AG09309 (cell line): ENCODE results near the gene SLBP.
"Not testable (repeated sequence)": the region's sequence is repeated elsewhere in the genome, so short reads cannot be mapped to it uniquely, and the experiment has no call there.

ENCODE experiments used
- DNase-seq: peaks from one replicate; pipeline ENCODE4 v3.0.0-alpha.2; 2010; ENCODE audit warnings: low read depth
- H3K4me3 ChIP-seq: 2 replicates; pipeline ENCODE4 v1.5.1; 2011; ENCODE audit warnings: mild to moderate bottlenecking, low read depth, low read length, moderate library complexity; ENCODE audit not compliant: control insufficient read depth
- TF ChIP-seq, protein P1 (sequence below): IDR thresholded peaks from 2 replicates; pipeline ENCODE4 v1.5.1; 2011; ENCODE audit warnings: mild to moderate bottlenecking, low read depth, low read length, inconsistent platforms; ENCODE audit not compliant: insufficient read depth, control insufficient read depth; ENCODE audit errors: missing control alignments

Gene SLBP

DNA sequence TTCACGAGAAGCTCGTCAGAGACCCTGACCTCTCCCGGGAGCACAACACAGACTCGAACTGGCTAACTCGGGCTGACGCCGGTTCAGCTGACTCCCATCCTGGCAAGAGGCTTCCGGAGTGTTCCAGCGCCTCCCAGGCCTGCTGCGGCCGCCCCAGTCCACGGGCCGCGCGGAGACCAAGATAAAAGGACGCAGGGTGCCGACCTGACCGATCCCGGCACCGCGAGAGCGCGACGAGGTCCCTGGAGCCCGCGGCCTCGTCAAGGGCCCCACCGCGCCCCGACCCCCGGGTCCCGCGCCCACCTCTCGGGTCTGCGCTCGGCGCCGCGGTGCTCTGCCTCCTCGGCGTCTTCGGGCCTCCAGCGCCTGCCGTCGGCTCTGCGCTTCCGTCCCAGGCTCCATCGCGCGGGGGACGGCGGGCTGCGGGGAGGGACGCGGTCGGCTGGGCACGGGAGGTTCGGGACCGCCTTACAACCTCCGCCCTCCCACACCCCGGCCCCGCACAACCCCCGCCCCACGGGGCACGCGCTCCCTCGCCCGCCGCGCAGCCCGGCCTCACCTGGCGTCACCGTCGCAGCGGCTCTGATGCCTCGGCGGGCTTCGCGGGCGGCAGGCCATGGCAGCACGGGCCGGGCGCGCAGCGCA, 426 bp downstream of the SLBP start:
- DNase-seq: no peak
- TF ChIP-seq, protein P1, sequence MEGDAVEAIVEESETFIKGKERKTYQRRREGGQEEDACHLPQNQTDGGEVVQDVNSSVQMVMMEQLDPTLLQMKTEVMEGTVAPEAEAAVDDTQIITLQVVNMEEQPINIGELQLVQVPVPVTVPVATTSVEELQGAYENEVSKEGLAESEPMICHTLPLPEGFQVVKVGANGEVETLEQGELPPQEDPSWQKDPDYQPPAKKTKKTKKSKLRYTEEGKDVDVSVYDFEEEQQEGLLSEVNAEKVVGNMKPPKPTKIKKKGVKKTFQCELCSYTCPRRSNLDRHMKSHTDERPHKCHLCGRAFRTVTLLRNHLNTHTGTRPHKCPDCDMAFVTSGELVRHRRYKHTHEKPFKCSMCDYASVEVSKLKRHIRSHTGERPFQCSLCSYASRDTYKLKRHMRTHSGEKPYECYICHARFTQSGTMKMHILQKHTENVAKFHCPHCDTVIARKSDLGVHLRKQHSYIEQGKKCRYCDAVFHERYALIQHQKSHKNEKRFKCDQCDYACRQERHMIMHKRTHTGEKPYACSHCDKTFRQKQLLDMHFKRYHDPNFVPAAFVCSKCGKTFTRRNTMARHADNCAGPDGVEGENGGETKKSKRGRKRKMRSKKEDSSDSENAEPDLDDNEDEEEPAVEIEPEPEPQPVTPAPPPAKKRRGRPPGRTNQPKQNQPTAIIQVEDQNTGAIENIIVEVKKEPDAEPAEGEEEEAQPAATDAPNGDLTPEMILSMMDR: no peak
- peak overlapping the region; percentile 80 for H3K4me3 ChIP-seq

DNA sequence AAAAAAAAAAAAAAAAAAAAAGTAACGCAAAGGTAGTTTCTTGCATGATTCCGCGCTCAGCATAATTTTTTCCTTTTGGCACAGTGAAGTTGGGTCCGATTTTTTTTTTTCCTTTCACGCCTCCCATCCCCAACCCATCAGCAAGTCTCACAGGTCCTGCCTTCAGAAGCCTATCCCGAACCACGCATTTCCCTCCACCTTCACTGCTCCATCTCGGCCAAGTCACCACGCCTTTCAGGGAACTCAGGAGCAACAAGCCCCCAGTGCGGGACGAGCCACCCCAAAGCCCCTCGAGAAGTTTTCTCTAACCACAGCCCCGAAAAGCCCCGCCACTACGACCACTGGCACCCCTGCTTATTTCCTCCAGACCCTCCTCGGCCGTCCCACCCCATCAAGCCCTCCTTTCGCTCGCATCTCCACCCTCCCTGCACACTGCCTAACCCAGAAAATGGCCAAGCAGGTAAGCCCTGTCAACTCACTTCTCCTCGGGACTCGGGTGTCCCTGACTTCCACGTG, 1.0 kb downstream of the SLBP start:
- TF ChIP-seq, protein P1: no peak
- peak overlapping the region; percentile 80 for H3K4me3 ChIP-seq
- DNase-seq: no peak

DNA sequence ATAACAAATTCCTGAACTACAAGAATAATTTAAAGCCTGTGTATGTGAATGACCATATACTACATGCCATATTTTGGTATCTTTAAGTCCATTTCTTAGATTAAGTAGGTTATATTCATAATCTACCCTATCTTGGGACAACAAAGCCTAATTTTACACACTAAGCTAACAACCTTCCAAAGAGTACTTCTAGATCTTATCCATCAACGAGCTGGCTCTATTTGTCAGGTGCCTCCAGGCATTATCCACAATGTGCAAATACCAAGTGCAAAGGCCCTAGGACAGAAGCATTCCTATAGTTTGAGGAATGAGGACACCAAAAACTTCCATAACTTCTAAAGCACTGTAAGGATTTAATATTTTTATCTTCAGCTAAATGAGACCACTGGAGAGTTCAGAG, 3.5 kb downstream of the SLBP start:
- TF ChIP-seq, protein P1: no peak
- DNase-seq: no peak
- H3K4me3 ChIP-seq: no peak overlapping the region

DNA sequence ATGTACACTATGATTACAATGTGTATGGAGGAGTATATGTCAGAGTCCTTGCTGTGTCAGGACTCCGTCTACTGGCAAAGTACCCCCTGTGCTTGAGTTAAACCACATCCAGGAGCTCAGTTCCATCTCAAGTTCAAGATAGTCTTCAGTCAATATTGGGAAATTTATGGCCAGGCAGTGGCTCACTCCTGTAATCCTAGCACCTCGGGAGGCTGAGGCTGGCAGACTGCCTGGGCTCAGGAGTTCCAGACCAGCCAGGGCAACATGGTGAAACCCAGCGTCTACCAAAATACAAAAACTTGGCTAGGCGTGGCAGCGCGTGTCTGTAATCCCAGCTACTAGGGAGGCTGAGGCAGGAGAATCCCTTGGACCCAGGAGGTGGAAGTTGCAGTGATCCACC, 5.8 kb downstream of the SLBP start:
- no peak for DNase-seq
- no peak overlapping the region for H3K4me3 ChIP-seq
- TF ChIP-seq, protein P1: no peak

DNA sequence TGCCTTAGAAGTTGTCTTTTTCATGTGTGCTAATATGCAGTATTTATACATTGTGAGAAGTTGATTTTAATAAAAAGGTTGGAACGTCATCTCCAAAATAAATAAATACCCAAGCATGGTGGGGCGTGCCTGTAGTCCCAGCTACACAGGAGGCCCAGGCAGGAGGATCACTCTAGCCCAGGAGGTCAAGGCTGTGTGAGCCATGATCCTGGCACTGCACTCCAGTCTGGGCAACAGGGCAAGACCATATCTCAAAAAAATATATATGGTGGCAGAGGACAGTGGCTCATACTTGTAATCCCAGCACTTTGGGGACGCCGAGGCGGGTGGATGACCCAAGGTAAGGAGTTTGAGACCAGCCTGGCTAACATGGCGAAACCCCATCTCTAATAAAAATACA, 6.4 kb downstream of the SLBP start:
- TF ChIP-seq, protein P1: no peak
- no peak for DNase-seq

DNA sequence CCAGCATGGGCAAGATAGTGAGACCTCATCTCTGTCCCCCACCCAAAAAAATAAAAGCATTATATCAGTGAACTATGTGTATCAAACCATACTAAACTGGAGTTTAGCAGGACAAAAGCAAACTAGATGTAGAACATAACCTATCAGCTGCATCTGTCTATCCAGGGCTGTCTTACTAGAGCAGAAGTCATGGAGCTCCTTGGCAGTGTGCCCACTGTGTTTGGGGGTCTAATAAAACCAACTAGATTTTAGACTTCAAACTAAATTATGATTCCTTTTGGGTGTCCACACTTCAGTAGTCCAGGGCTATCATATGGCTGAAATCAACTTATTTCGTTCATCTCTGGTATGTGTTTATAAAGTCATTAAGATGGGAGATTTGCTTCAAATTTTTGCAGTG, 8.3 kb downstream of the SLBP start:
- H3K4me3 ChIP-seq: no peak overlapping the region
- no peak for DNase-seq
- TF ChIP-seq, protein P1: no peak

More for the DNA sequence above, 6.4 kb downstream of the SLBP start:
- H3K4me3 ChIP-seq: no peak overlapping the region

DNA sequence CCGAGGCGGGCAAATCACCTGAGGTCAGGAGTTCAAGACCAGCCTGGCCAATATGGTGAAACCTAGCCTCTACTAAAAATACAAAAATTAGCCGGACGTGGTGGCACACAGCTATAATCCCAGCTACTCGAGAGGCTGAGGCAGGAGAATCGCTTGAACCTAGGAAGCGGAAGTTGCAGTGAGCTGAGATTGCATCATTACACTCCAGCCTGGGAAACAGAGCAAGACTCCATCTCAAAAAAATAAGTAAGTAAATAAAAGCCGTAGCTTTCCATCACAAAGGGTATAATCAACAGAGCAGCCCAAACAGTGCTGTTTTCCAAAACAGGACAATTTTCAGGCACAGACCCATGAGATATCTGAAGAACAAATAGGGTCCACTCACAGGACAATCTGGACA, 10.4 kb downstream of the SLBP start:
- not testable (repeated sequence) for DNase-seq, H3K4me3 ChIP-seq
